ENCODE data around the gene PPP6R2. TPM values are rescaled to one million over a fixed set of nuclear protein-coding genes. Genes with fewer than 3 reads are reported as not detected.

PPP6R2 gene
- total and polyA plus RNA-seq, 8 donors: 21.1 to 70.4 (median 25.1) TPM

DNA sequence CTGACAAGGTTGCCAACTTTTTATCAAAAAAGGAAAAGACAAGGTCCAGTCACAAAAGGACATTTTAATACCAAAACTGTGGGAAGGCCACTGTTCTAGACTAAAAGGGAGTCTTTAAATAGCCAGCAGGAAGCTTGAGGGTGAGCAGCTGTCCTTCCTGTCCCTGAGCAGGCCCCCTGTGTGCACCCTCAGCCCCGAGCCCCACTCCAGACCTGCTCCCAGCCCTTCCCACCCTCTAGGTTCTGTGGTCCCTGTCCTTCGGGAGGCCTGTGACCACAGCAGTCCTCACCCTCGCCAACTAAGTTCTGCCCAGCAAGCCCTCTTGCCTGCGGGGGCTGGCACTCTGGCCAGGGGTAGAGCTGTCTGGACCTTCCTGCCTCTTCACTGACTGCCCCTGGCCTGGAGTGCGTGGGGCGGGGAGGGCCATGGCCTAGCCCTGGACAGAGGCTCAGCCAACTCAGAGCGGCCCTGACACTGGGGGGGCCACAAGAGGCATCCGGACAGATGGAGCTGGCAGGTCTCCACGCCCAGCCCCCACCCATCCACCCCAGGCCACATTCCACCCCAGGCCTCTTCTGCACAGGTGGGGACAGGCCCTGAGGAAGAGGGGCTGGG lies 34.0 kb upstream of the PPP6R2 start:
- intact Hi-C loops (cut with DNase I): no loop called here
- WGBS, 2 donors: 66 to 79% methylated on average over 9 of the region's 9 CpGs
- no peak for FAIRE-seq
- H3K4me3 ChIP-seq: no peak overlapping the region
- peak in 4 of 6 donors; percentile 23 to 79 (median 56) for DNase-seq
- no peaks in the 10 kb centered on the region for H3K27me3 ChIP-seq
- H3K4me1 ChIP-seq: peaks cover 9 to 15% (median 10%) of the 10 kb centered on the region in 3 donors
- no peak for ATAC-seq
- peak overlapping the region in 3 of 4 donors; percentile 33 to 39 (median 33) for H3K27ac ChIP-seq
- TF ChIP-seq, protein P1, sequence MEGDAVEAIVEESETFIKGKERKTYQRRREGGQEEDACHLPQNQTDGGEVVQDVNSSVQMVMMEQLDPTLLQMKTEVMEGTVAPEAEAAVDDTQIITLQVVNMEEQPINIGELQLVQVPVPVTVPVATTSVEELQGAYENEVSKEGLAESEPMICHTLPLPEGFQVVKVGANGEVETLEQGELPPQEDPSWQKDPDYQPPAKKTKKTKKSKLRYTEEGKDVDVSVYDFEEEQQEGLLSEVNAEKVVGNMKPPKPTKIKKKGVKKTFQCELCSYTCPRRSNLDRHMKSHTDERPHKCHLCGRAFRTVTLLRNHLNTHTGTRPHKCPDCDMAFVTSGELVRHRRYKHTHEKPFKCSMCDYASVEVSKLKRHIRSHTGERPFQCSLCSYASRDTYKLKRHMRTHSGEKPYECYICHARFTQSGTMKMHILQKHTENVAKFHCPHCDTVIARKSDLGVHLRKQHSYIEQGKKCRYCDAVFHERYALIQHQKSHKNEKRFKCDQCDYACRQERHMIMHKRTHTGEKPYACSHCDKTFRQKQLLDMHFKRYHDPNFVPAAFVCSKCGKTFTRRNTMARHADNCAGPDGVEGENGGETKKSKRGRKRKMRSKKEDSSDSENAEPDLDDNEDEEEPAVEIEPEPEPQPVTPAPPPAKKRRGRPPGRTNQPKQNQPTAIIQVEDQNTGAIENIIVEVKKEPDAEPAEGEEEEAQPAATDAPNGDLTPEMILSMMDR (IDR thresholded peaks at IDR 0.05): no peak
- no peaks in the 10 kb centered on the region for H3K9me3 ChIP-seq
- H3K36me3 ChIP-seq: no peaks in the 10 kb centered on the region

DNA sequence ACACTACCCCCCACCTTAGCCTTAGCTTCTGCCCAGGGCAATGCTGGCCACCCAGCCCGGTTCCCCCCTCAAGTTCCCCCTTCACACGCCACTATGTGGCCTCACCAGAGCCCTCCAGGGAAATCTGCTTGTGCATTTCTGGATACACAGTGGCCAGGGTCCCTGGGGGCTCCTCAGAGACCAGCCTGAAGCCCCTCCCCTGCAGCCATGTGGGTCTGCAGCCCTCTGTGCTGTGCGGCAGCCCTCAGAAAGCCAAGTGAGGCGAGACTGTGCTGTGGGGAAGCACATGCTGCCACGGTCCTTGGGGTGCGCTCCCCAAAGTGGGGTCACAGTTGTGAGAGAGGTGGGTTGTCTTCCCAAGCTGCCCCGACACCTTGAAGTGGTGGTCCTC lies 33.5 kb upstream of the PPP6R2 start:
- DNase-seq (peak in 1 of 6 donors; percentile 30), ATAC-seq (no peak), FAIRE-seq (no peak)
- Histone ChIP-seq H3K9me3 (no peaks in the 10 kb centered on the region), H3K4me1 (peaks cover 9 to 10% (median 9%) of the 10 kb centered on the region in 3 donors), H3K27me3 (no peaks in the 10 kb centered on the region), H3K27ac (no peak overlapping the region), H3K4me3 (no peak overlapping the region), H3K36me3 (no peaks in the 10 kb centered on the region)
- TF ChIP-seq, protein P1 (IDR thresholded peaks at IDR 0.05): no peak
- intact Hi-C loops (cut with DNase I): no loop called here
- WGBS, 2 donors: 81 to 84% methylated on average over 7 of the region's 7 CpGs

DNA sequence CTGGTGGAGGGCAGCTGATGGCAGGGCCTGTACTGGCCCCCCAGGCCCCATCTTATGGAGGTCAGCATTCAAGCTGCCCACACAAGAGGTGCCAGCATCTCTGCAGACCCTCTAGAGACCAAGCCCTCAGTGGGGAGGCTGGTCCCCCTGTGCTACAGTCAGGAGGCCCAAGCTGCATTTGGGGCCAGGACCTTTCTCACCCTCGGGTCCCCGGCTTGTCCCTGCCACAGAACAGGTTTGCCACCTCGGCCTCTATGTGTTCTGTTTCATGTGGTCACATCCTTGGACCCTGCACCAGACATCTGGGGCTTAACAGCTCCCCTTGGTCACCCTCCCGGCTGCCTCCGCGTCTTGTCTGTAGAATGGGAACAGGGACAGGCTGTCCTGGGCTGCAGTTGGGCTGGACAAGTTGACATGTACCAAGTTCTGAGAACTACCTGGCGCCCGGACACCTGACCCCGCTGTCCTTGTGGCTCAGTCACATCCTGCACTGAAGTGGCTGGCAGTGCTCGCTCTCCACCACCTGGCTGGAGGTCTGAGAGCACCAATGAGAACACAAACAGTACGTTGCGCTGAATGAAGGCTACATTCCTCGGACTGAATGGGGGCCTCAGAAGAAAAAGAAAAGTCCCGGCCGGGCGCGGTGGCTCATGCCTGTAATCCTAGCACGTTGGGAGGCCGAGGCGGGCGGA lies 33.0 kb upstream of the PPP6R2 start:
- TF ChIP-seq, protein P1 (IDR thresholded peaks at IDR 0.05): no peak
- ATAC-seq (no peak), DNase-seq (peak in 1 of 6 donors; percentile 27), FAIRE-seq (no peak)
- Histone ChIP-seq H3K36me3 (no peaks in the 10 kb centered on the region), H3K4me1 (peaks cover 3 to 6% (median 4%) of the 10 kb centered on the region in 3 donors), H3K9me3 (no peaks in the 10 kb centered on the region), H3K27ac (no peak overlapping the region), H3K27me3 (no peaks in the 10 kb centered on the region), H3K4me3 (no peak overlapping the region)
- intact Hi-C loops (cut with DNase I): no loop called here
- 89 to 91% methylated on average over 21 of the region's 21 CpGs for WGBS, 2 donors

DNA sequence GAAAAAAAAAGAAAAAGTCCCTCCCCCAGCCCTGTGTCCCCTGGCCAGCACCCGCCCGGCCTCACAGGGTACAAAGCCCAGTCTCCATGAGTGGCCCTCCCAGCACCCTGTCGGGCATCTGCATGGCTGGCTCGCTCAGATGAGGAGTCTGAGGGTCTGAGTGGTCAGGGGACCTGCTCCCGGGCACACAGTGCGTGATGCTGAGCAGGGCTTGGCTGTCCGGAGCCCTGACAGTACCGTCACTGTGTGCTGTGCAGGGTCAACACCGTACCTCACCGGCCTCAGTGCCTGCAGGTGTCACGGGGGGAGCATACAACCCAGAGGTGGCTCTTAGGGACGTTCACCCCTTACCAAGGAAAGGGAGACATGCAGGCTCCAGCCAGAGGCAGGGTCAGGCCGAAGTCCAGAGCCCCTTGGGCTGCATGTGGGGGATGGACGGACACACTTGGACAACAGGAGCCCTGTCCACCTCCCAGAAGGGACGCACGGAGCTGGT lies 32.1 kb upstream of the PPP6R2 start:
- intact Hi-C loops (cut with DNase I): no loop called here
- no peak overlapping the region for H3K27ac ChIP-seq
- 90 to 91% methylated on average over 16 of the region's 16 CpGs for WGBS, 2 donors
- H3K36me3 ChIP-seq: no peaks in the 10 kb centered on the region
- ATAC-seq (no peak), FAIRE-seq (no peak), DNase-seq (peak in 1 of 6 donors; percentile 29)
- no peaks in the 10 kb centered on the region for H3K27me3 ChIP-seq
- TF ChIP-seq, protein P1 (IDR thresholded peaks at IDR 0.05): no peak
- H3K4me1 ChIP-seq: no peaks in the 10 kb centered on the region
- no peaks in the 10 kb centered on the region for H3K9me3 ChIP-seq
- no peak overlapping the region for H3K4me3 ChIP-seq

Measured in pancreas (tissue), 10 donors.